LNCaP clone FGC (cell line): ENCODE measurements around the gene PTPN14.
"Not testable (repeated sequence)": the region's sequence is repeated elsewhere in the genome, so short reads cannot be mapped to it uniquely, and the experiment has no call there.

Source experiments
- DNase-seq: peaks from one replicate; pipeline ENCODE4 v3.0.0-alpha.2; 2011; ENCODE audit warnings: low read depth
- H3K4me3 ChIP-seq: 2 replicates; pipeline ENCODE4 v1.5.1; 2011; ENCODE audit warnings: mild to moderate bottlenecking, low read depth, low read length, control low read depth
- TF ChIP-seq, protein P1 (sequence below): IDR thresholded peaks from 2 replicates; pipeline ENCODE4 v1.5.1; 2012; ENCODE audit warnings: mild to moderate bottlenecking; ENCODE audit not compliant: control insufficient read depth, insufficient read depth; ENCODE audit errors: extremely low read depth

The PTPN14 gene

DNA sequence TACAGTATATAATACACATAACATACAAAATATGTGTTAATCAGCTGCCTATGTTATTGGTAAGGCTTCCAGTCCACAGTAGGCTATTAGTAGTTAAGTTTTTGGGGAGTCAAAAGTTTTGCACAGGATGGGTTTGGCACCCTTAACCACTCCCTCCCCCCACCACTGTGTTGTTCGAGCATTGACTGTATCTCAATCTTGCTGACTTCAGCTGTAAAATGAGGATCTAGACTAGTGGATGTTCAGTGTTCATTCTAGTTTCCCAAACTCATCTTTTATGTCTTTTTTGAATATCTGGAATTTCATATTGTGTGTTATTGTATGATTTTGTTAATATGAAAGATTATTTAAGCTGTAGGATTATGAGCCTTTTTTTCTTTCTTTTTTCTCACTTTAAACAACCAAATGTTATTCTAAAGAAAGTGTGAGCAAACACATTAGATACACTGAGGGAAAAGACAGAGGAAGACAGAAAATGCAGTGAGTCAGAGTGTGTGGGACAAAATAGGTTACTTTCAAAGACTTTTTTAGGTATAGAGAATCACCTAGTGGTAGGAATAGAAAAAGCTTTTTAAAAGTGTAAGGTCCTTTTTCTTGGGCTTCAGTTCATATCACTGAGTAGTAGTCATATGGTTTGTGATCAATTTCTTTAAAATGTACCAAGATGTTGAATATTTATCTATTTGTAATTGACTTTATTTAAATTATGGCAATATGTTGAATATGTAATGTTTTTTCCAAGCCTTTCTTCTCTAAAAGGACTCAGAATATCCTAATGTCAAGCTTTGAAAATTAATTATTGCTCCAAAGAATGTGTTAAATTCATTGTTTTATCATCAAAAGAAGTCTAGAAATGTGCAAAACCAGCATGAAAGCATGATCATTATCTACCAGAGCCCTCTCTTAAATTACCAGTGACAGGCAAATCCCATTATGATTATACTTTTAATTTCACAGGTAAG, 33.7 kb upstream of the PTPN14 start:
- no peak overlapping the region for H3K4me3 ChIP-seq
- TF ChIP-seq, protein P1, sequence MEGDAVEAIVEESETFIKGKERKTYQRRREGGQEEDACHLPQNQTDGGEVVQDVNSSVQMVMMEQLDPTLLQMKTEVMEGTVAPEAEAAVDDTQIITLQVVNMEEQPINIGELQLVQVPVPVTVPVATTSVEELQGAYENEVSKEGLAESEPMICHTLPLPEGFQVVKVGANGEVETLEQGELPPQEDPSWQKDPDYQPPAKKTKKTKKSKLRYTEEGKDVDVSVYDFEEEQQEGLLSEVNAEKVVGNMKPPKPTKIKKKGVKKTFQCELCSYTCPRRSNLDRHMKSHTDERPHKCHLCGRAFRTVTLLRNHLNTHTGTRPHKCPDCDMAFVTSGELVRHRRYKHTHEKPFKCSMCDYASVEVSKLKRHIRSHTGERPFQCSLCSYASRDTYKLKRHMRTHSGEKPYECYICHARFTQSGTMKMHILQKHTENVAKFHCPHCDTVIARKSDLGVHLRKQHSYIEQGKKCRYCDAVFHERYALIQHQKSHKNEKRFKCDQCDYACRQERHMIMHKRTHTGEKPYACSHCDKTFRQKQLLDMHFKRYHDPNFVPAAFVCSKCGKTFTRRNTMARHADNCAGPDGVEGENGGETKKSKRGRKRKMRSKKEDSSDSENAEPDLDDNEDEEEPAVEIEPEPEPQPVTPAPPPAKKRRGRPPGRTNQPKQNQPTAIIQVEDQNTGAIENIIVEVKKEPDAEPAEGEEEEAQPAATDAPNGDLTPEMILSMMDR: peak; percentile 54
- DNase-seq: no peak

DNA sequence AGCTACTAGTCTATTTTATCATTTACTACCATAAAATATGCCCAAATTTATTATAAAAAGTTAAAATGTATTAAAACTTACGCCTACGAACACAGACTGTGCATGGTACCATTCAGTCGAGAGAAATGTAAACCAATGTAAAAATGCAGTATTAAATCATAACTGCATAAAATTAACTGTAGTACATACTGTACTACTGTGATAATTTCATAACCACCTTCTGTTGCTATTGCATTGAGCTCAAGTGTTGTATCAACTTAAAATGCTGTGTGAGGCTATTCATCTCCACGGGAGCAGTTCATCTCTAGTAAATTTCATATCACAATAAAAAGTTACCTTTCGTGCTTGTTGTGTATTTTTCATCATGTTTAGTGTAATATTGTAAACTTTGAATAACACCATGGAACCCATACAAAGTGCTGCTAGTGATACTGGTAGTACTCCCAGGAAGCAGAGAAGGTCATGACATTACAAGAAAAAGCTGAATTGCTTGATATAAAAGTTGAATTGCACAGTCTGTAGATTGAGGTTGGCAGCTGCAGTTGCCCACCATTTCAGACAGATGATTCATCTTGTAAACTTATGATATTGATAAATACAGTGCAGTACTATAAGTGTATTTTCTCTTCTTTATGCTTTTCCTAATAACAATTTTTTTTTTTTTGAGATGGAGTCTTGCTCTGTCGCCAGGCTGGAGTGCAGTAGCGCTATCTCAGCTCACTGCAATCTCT, 32.6 kb upstream of the PTPN14 start:
- no peak for DNase-seq
- no peak overlapping the region for H3K4me3 ChIP-seq
- TF ChIP-seq, protein P1: no peak

DNA sequence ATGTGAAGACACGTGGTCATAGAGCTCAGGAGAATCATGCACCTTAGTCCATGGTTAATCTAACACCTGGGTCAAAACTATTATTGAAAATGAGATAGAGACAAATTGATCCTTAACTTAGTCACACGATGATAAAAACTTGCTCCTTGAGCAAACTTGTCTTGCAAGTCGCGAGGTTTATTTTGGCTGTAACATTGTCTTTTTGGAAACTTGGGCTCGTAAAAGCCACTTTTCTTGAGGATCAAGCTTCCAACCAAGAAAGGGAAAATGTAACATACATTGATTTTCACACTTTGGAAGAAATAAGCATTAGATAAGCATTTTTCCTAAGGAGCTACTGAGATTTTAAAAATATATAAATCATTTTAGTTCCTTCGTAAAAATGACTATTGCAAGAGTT, 31.7 kb upstream of the PTPN14 start:
- DNase-seq: peak; percentile 53
- TF ChIP-seq, protein P1: no peak

DNA sequence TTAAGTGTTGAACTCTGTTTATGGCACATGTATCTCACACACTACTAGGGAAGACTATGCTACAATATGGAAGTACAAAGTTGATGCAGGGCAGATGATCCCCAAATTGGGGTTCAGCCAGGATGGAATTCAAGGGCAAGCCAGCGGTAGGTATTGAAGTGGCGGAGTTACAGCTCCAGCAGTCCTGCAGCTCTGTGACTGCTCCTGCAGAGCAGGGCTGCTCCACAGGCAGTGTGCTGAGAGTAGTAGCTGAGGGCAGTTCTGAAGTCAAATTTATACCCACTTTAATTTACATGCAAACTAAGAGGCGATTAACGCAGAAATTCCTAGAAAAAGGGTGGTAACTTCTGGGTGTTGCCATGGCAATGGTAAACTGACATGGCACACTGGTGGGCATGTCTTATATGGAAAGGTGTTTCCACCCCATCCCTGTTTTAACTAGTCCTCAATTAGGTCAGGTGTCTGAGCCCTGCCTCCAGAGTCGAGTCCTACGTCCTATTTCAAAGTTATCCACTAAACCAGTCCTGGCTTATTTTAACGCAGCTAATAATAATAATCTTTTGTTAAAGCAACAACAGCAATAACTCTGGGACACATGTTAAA, 31.0 kb upstream of the PTPN14 start:
- H3K4me3 ChIP-seq: no peak overlapping the region
- DNase-seq: no peak
- TF ChIP-seq, protein P1: no peak

More for the DNA sequence above, 31.7 kb upstream of the PTPN14 start:
- no peak overlapping the region for H3K4me3 ChIP-seq

DNA sequence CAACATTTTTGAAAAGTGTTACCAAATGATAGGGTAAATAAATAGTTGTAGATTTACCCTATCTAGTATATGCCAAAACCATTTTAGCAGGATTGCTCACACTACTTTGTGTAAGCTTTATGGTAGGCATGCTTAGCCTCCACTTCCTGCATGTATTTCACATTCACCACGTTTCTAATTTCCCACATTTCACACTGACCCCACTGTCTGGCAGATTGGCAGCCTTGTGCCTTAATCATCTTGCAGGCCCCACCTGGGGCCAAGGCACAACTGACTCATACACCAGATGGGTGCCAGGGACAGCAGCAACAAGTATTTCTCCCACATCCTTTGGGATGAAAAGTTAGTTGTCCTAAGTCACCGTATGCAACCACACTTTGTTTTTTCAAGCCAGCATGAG, 30.4 kb upstream of the PTPN14 start:
- H3K4me3 ChIP-seq: no peak overlapping the region
- no peak for DNase-seq
- TF ChIP-seq, protein P1: no peak

DNA sequence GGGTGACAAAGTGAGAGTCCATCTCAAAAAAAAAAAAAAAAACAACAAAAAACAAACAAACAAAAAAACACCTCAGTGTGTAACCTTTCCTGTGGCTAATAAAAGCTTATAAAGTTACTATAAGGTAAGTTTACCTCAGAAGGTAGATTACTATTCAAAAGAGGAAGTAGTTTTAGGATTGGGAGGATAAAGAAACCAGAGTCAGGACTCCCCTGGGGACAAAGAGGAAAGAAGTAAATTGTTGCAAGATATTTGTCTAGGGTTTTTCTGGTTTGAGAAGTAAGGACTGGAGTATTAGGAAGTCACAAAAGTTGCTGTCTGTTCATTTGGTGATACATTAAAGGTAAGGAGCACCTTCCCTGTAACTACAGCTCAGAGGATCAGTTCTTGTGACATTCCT, 27.8 kb upstream of the PTPN14 start:
- no peak overlapping the region for H3K4me3 ChIP-seq
- DNase-seq: no peak
- TF ChIP-seq, protein P1: no peak

DNA sequence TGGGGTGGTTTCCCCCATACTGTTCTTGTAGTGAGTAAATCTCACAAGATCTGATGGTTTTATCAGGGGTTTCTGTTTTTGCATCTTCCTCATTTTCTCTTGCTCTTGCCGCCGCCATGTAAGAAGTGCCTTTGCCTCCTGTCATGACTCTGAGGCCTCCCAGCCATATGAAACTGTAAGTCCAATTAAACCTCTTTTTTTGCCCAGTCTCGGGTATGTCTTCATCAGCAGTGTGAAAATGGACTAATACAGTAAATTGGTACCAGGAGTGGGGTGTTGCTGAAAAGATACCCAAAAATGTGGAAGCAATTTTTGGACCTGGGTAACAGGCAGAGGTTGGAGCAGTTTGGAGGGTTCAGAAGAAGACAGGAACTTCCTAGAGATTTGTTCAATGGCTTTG, 24.7 kb upstream of the PTPN14 start:
- not testable (repeated sequence) for H3K4me3 ChIP-seq, DNase-seq
